Lower leg skin (tissue), 3 donors: ENCODE results near the gene SPDL1.

Experiments used
- POLR2A ChIP-seq, 2 donors: fragments of 450-650 bp; IDR thresholded peaks; one replicate each; pipeline ENCODE4 v1.6.1; 2016 to 2017; ENCODE audit warnings: antibody characterized with exemption in 2 of 2, mild to moderate bottlenecking in 1 of 2, moderate library complexity in 1 of 2
- TF ChIP-seq, protein P1 (sequence below), 3 donors: fragments of 450-650 bp; IDR thresholded peaks; one replicate each; pipeline ENCODE4 v1.5.1; 2016; ENCODE audit warnings: antibody characterized with exemption in 3 of 3, mild to moderate bottlenecking in 3 of 3, moderate library complexity in 2 of 3

GRCh38 chr5:169581580-169582227, 1.9 kb upstream of the SPDL1 start:
- TF ChIP-seq, protein P1, sequence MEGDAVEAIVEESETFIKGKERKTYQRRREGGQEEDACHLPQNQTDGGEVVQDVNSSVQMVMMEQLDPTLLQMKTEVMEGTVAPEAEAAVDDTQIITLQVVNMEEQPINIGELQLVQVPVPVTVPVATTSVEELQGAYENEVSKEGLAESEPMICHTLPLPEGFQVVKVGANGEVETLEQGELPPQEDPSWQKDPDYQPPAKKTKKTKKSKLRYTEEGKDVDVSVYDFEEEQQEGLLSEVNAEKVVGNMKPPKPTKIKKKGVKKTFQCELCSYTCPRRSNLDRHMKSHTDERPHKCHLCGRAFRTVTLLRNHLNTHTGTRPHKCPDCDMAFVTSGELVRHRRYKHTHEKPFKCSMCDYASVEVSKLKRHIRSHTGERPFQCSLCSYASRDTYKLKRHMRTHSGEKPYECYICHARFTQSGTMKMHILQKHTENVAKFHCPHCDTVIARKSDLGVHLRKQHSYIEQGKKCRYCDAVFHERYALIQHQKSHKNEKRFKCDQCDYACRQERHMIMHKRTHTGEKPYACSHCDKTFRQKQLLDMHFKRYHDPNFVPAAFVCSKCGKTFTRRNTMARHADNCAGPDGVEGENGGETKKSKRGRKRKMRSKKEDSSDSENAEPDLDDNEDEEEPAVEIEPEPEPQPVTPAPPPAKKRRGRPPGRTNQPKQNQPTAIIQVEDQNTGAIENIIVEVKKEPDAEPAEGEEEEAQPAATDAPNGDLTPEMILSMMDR (IDR thresholded peaks at IDR 0.05), result peak in 1 of 3 donors; percentile 60
- TF ChIP-seq POLR2A (IDR thresholded peaks at IDR 0.05), result no peak
